Sciatic nerve (tissue), 2 donors: ENCODE results near the gene GGA2. TPM values are rescaled to one million over a fixed set of nuclear protein-coding genes. Genes with fewer than 3 reads are reported as not detected.
"Not testable (repeated sequence)": the region's sequence is repeated elsewhere in the genome, so short reads cannot be mapped to it uniquely, and the experiment has no call there.

Experiments used
- ATAC-seq: fragments of 200-7000 bp; cut with Tn5 transposase; one replicate; pipeline ENCODE4 v1.9.1; 2020; ENCODE audit warnings: mild to moderate bottlenecking, moderate library complexity
- DNase-seq: peaks from one replicate; pipeline ENCODE4 v3.0.0-alpha.2; 2020; ENCODE audit warnings: low spot score
- intact Hi-C: fragments of 100-400 bp; cut with DNase I; formaldehyde crosslinking; loops from one replicate; pipeline ENCODE4 v1.14.2; 2022
- total RNA-seq: library from RNA; stranded (reverse); fragmentation: NEBNext Ultra II Directional; extraction: Animal tissue kit (Norgen Biotek cat#: 25700); gene quantifications from one replicate; pipeline ENCODE4 v1.2.1, GENCODE V29; 2021
- donor health status: DM: no; HTN: no; CAD: no.
- donor health status: DM: no; HTN: no; CAD: no.

The GGA2 gene
- total RNA-seq, 1 donor from 2014 or later, result 62.9 TPM

GRCh38 chr16:23486480-23486879 is 23.8 kb downstream of the GGA2 start:
- DNase-seq (no peak), ATAC-seq (no peak)
- intact Hi-C loops, result no loop called here

- intact Hi-C loops, result no loop called here
- DNase-seq (no peak), ATAC-seq (no peak)
These were observed 24.5 kb downstream of the GGA2 start for GRCh38 chr16:23485841-23486240.

GRCh38 chr16:23485257-23485614 is 25.1 kb downstream of the GGA2 start:
- no peak for DNase-seq
- intact Hi-C loops, result no loop called here
- ATAC-seq, result no peak

- ATAC-seq, result no peak
- DNase-seq, result no peak
- intact Hi-C loops, result no loop called here
These were observed 25.6 kb downstream of the GGA2 start for GRCh38 chr16:23484510-23485256.

- ATAC-seq, DNase-seq, intact Hi-C loops: not testable (repeated sequence)
These were observed 26.8 kb downstream of the GGA2 start for GRCh38 chr16:23483492-23483891.

GRCh38 chr16:23482778-23483177 is 27.5 kb downstream of the GGA2 start:
- no peak for DNase-seq
- intact Hi-C loops, result no loop called here
- no peak for ATAC-seq

- no peak for ATAC-seq
- DNase-seq, result no peak
- intact Hi-C loops, result no loop called here
These were observed 30.0 kb downstream of the GGA2 start for GRCh38 chr16:23480257-23480656.

GRCh38 chr16:23479138-23479537 is 31.2 kb downstream of the GGA2 start:
- DNase-seq (no peak), ATAC-seq (no peak)
- intact Hi-C loops, result no loop called here

GRCh38 chr16:23478566-23478965 is 31.7 kb downstream of the GGA2 start:
- DNase-seq (no peak), ATAC-seq (no peak)
- intact Hi-C loops, result no loop called here

- DNase-seq, result peak; percentile 2
These were observed 34.0 kb downstream of the GGA2 start for GRCh38 chr16:23476289-23476688.

GRCh38 chr16:23469814-23470213 is 40.5 kb downstream of the GGA2 start:
- no peak for ATAC-seq
- no peak for DNase-seq
- intact Hi-C loops, result no loop called here

More at GRCh38 chr16:23476289-23476688, 34.0 kb downstream of the GGA2 start:
- no peak for ATAC-seq
- intact Hi-C loops, result no loop called here

- ATAC-seq, result no peak
- no peak for DNase-seq
- intact Hi-C loops, result no loop called here
These were observed 44.0 kb downstream of the GGA2 start for GRCh38 chr16:23466162-23466885.

- DNase-seq (no peak), ATAC-seq (no peak)
- intact Hi-C loops, result no loop called here
These were observed 45.1 kb downstream of the GGA2 start for GRCh38 chr16:23465179-23465578.

- intact Hi-C loops, result no loop called here
- ATAC-seq, result no peak
- DNase-seq, result no peak
These were observed 46.1 kb downstream of the GGA2 start for GRCh38 chr16:23464196-23464595.

- DNase-seq (peak; percentile 88), ATAC-seq (peak; percentile 83)
- intact Hi-C loops, result not testable (repeated sequence)
These were observed 47.3 kb downstream of the GGA2 start for GRCh38 chr16:23462994-23463393.

- ATAC-seq (peak; percentile 25), DNase-seq (no peak)
- intact Hi-C loops, result no loop called here
These were observed 56.8 kb downstream of the GGA2 start for GRCh38 chr16:23453338-23454052.

- ATAC-seq, result peak; percentile 99
- intact Hi-C loops, result no loop called here
- peak; percentile 94 for DNase-seq
These were observed 57.5 kb downstream of the GGA2 start, which contains the start of gene COG7 for GRCh38 chr16:23452572-23453337. COG7 (minus strand) TSS chr16:23453189; CDS start chr16:23452994, 195 bp downstream.

GRCh38 chr16:23452221-23452571 is 58.1 kb downstream of the GGA2 start:
- intact Hi-C loops, result no loop called here
- ATAC-seq (no peak), DNase-seq (no peak)

- DNase-seq (no peak), ATAC-seq (no peak)
- intact Hi-C loops, result no loop called here
These were observed 61.9 kb downstream of the GGA2 start for GRCh38 chr16:23448392-23448791.
